ENCODE results near the gene KAZN.

DNA sequence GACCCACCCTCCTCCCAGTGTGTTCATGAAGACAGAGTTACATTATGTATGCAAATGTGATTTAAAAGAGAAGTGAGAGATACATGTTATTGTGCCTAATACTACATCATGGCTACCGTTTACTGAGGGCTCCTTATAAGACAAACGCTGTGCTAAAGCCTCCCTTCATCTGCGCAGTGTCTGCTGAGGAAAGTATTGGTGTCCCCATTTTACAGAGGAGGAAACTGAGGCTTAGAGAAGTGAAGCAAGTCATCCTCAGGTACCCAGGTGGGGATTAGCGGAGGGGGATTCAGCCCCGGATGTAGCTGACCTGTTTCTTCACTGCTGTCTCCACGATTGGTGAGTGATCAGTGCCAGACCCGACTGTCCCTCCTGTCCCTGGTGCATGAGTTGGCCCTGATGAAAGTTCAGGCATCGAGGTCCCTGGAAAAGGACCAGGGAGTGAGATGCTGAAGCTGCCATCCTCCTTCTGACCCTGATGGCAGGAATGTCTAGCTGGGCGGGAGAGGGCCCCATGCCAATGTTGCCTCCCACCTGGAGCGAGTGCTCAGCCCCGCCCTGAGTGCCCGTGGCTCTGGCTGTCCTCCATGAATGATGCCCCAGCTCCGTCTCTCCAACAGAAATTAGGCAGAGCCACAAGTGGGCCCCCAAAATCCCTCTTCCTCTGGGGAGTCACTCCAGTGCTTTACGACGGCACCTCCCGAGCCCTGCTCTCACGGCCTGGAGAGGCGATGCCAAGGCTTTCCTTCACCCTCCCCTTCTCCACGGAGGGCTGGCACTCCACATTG lies 204.7 kb downstream of the KAZN start:
- TF ChIP-seq, protein P1, sequence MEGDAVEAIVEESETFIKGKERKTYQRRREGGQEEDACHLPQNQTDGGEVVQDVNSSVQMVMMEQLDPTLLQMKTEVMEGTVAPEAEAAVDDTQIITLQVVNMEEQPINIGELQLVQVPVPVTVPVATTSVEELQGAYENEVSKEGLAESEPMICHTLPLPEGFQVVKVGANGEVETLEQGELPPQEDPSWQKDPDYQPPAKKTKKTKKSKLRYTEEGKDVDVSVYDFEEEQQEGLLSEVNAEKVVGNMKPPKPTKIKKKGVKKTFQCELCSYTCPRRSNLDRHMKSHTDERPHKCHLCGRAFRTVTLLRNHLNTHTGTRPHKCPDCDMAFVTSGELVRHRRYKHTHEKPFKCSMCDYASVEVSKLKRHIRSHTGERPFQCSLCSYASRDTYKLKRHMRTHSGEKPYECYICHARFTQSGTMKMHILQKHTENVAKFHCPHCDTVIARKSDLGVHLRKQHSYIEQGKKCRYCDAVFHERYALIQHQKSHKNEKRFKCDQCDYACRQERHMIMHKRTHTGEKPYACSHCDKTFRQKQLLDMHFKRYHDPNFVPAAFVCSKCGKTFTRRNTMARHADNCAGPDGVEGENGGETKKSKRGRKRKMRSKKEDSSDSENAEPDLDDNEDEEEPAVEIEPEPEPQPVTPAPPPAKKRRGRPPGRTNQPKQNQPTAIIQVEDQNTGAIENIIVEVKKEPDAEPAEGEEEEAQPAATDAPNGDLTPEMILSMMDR (IDR thresholded peaks at IDR 0.05; ENCODE audit: low read length): no peak
- TF ChIP-seq EZH2 (IDR thresholded peaks at IDR 0.05; ENCODE audit: borderline replicate concordance, low read length): no peak
